Loucy (cell line): ENCODE data around the gene NEDD4L.

ENCODE experiments used
- EZH2phosphoT487 ChIP-seq: fragments of 200-600 bp; IDR thresholded peaks from 2 replicates; pipeline ENCODE4 v1.6.1; 2018; ENCODE audit warnings: antibody characterized with exemption, mild to moderate bottlenecking, moderate library complexity, borderline replicate concordance
- TF ChIP-seq, protein P1 (sequence below): fragments of 200-600 bp; sonication (generic); conservative IDR thresholded peaks from 2 replicates; pipeline ENCODE4 v1.5.1; 2014; ENCODE audit warnings: mild to moderate bottlenecking, antibody characterized with exemption, low read length

DNA sequence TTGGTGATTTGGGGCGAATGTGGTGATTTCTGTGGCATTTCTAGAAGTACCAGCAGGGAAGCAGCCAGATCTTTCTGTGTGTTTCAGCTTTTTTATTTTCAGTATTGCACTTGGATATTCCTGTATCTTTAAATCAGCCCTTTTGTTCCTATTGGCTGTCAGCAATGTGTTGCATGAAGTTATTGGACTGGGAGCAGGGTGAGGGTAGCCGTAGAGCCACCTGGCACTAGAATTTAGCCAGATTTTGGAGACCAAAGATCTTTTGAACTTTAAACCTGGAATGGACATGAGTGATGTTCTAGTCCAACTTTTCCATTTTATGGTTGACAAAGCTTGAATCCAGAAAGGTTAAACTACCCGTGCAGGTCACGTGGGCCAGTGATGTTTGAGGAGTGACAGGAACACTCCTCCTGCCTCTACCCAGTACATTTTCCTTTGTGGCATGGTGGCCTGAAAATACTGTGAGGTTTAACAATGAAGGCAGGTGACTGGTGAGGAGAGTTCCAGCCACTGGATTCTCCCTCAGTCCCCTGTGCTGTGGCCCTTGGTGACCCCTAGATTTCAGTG is 122.3 kb downstream of the NEDD4L start:
- TF ChIP-seq, protein P1, sequence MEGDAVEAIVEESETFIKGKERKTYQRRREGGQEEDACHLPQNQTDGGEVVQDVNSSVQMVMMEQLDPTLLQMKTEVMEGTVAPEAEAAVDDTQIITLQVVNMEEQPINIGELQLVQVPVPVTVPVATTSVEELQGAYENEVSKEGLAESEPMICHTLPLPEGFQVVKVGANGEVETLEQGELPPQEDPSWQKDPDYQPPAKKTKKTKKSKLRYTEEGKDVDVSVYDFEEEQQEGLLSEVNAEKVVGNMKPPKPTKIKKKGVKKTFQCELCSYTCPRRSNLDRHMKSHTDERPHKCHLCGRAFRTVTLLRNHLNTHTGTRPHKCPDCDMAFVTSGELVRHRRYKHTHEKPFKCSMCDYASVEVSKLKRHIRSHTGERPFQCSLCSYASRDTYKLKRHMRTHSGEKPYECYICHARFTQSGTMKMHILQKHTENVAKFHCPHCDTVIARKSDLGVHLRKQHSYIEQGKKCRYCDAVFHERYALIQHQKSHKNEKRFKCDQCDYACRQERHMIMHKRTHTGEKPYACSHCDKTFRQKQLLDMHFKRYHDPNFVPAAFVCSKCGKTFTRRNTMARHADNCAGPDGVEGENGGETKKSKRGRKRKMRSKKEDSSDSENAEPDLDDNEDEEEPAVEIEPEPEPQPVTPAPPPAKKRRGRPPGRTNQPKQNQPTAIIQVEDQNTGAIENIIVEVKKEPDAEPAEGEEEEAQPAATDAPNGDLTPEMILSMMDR = no peak
- no peak for TF ChIP-seq EZH2phosphoT487
